Measurements from ENCODE around the gene EDEM3. TPM values are rescaled to one million over a fixed set of nuclear protein-coding genes. Genes with fewer than 3 reads are reported as not detected.

EDEM3 gene
- total and polyA plus RNA-seq, 9 of the 15 experiments (the other 6 are each of a cell fraction or from before 2014, with no cell fraction given), result 15.8 to 46.6 (median 28.0) TPM

GRCh38 chr1:184803180-184803492, 48.5 kb upstream of the EDEM3 start (continued):
- TF ChIP-seq ARID4B (CRISPR knock-in tag; IDR thresholded peaks at IDR 0.05), result no peak

- 49% methylated on average over 6 of the region's 6 CpGs for WGBS (ENCODE audit: insufficient coverage, low coverage, missing lambda C conversion rate)
- POLR2A ChIA-PET, result interaction anchor here (0.7 to 1.2 kb wide), 2 partner anchors 168 to 181 kb away, joined by 3 read pairs; no protein-coding TSS in a partner anchor
- CTCF ChIA-PET (ENCODE audit: low intra/inter-chr PET ratio), result no interaction called here
- Histone ChIP-seq H3K36me3 (ENCODE audit: control insufficient read depth, insufficient read depth, low read length) (peaks cover 21% of the 10 kb centered on the region; the same call in 2 of the 3 replicates), H3K4me2 (ENCODE audit: insufficient read depth, low read length) (no peak overlapping the region), H3K9me3 (replicated peaks; ENCODE audit: control insufficient read depth, insufficient read depth, low read depth, low read length) (no peaks in the 10 kb centered on the region), H3K9ac (ENCODE audit: insufficient read depth in 1 of 2, low read depth in 2 of 2, low read length in 2 of 2) (no peak overlapping the region), H4K20me1 (replicated peaks; ENCODE audit: control insufficient read depth, insufficient read depth, low read length) (no peaks in the 10 kb centered on the region), H3K27me3 (ENCODE audit: control insufficient read depth in 2 of 2, insufficient read depth in 2 of 2, low read length in 2 of 2) (no peaks in the 10 kb centered on the region), H3K79me2 (ENCODE audit: control insufficient read depth, insufficient read depth, low read length) (no peaks in the 10 kb centered on the region), H3K9me1 (ENCODE audit: control insufficient read depth, insufficient read depth, low read length) (no peaks in the 10 kb centered on the region), H3K27ac (ENCODE audit: extremely low read depth, low read depth, low read length) (no peak overlapping the region), H3K4me3 (no peak overlapping the region), H3K4me1 (replicated peaks in 1 of 2; ENCODE audit: control insufficient read depth in 2 of 2, insufficient read depth in 2 of 2, low read length in 2 of 2) (peaks cover 10 to 11% of the 10 kb centered on the region in 2 experiments; a peak in 4 of 5 replicates), H2AFZ (ENCODE audit: low read depth, low read length) (no peak overlapping the region)
- DNase-seq (ENCODE audit: extremely low read depth in 1 of 4, low spot score in 3 of 4), result no peak
- no peak for ATAC-seq
- TF ChIP-seq ARID4B (CRISPR knock-in tag; IDR thresholded peaks at IDR 0.05) (no peak), JUNB (CRISPR knock-in tag; conservative IDR thresholded peaks at IDR 0.05) (no peak), SLC30A9 (CRISPR knock-in tag; IDR thresholded peaks at IDR 0.05) (no peak), ZNF41 (CRISPR knock-in tag; conservative IDR thresholded peaks at IDR 0.05) (no peak), SETDB1 (IDR thresholded peaks at IDR 0.05; ENCODE audit: low read length) (no peak), RFX1 (IDR thresholded peaks at IDR 0.05) (no peak), CCNT2 (IDR thresholded peaks at IDR 0.05; ENCODE audit: borderline replicate concordance, extremely low read depth, insufficient read length, low read depth, low read length) (no peak)
- intact Hi-C loops (cut with micrococcal nuclease), result no loop called here
- no TSS peak for BruUV-seq (replicated peaks)
- FAIRE-seq, result no peak
- in situ Hi-C loops (cut with MboI), result loop anchor here (10.0 kb wide), 1 partner anchor 892 kb away; no protein-coding TSS in a partner anchor
These were observed 47.9 kb upstream of the EDEM3 start for GRCh38 chr1:184802354-184803179.

Measured in K562 (cell line).